Measurements from ENCODE around the gene MFAP2.

- no peak for TF ChIP-seq POLR2A (IDR thresholded peaks at IDR 0.05; ENCODE audit: low read length)
- no peak for TF ChIP-seq GATA1 (IDR thresholded peaks at IDR 0.05; ENCODE audit: low read depth, low read length)
These were observed 53.8 kb downstream of the MFAP2 start for GRCh38 chr1:16926491-16927073.

All from erythroblast (primary cell).